Breast epithelium (tissue), 3 donors: ENCODE data around the gene EPG5.

ENCODE experiments used
- POLR2A ChIP-seq: fragments of 450-650 bp; IDR thresholded peaks from one replicate; pipeline ENCODE4 v1.6.1; 2016; ENCODE audit warnings: antibody characterized with exemption, mild to moderate bottlenecking, moderate library complexity
- POLR2AphosphoS5 ChIP-seq, 3 donors: sonication (generic); formaldehyde crosslinking; IDR thresholded peaks; one replicate each; pipeline ENCODE4 v1.6.1; 2017; ENCODE audit warnings: antibody characterized with exemption in 3 of 3
- TF ChIP-seq, protein P1 (sequence below), 3 donors: fragments of 450-650 bp; IDR thresholded peaks; one replicate each; pipeline ENCODE4 v1.5.1; 2016 to 2017; ENCODE audit warnings: antibody characterized with exemption in 3 of 3, mild to moderate bottlenecking in 3 of 3, moderate library complexity in 3 of 3

DNA sequence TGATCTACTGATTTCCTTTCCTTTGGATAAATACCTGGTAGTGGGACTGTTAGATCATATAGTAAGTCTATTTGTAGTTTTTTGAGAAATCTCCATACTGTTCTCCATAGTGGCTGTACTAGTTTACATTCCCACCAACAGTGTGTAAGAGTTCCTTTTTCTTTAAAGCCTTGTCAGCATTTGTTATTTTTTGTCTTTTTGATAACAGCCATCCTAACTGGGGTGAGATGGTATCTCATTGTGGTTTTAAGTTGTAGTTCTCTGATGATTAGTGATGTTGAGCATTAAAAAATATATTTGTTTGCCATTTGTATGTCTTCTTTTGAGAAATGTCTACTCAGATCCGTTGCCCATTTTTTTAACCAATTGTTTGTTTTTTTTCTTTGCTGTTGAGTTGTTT, 33.9 kb upstream of the EPG5 start:
- TF ChIP-seq POLR2AphosphoS5 (IDR thresholded peaks at IDR 0.05), result no peak
- TF ChIP-seq, protein P1, sequence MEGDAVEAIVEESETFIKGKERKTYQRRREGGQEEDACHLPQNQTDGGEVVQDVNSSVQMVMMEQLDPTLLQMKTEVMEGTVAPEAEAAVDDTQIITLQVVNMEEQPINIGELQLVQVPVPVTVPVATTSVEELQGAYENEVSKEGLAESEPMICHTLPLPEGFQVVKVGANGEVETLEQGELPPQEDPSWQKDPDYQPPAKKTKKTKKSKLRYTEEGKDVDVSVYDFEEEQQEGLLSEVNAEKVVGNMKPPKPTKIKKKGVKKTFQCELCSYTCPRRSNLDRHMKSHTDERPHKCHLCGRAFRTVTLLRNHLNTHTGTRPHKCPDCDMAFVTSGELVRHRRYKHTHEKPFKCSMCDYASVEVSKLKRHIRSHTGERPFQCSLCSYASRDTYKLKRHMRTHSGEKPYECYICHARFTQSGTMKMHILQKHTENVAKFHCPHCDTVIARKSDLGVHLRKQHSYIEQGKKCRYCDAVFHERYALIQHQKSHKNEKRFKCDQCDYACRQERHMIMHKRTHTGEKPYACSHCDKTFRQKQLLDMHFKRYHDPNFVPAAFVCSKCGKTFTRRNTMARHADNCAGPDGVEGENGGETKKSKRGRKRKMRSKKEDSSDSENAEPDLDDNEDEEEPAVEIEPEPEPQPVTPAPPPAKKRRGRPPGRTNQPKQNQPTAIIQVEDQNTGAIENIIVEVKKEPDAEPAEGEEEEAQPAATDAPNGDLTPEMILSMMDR (IDR thresholded peaks at IDR 0.05), result no peak
- no peak for TF ChIP-seq POLR2A
